Measurements from ENCODE around the gene PARP9.

PARP9 gene

DNA sequence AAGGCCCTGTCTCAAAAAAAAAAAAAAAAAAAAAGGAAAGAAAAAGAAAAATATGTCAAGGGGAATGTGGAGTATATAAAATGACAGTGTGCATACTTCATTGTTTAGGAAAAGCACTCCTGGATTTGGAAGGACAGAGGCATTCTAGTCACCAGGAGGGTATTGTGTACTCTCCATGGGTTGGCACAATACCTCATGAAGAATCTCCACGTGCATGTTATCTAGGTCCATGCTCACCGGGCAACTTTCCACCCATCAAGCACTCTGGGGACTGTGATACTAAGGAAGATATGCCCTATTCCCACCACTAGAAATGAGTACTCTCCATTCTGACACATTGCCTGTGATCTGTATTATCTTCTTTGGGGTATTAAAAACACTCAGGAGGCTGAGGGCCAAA lies 33.9 kb downstream of the PARP9 start:
- Histone ChIP-seq H3K27ac (ENCODE audit: low read depth in 2 of 2, low read length in 2 of 2) (no peak overlapping the region), H3K9me3 (ENCODE audit: control insufficient read depth in 2 of 2, low read length in 2 of 2) (no peaks in the 10 kb centered on the region), H3K27me3 (ENCODE audit: control insufficient read depth in 2 of 2, insufficient read depth in 2 of 2, low read length in 2 of 2) (no peaks in the 10 kb centered on the region), H3K4me3 (ENCODE audit: low read length in 2 of 2) (no peak overlapping the region), H3K9ac (ENCODE audit: low read depth in 1 of 2, low read length in 2 of 2) (no peak overlapping the region), H3K36me3 (ENCODE audit: control insufficient read depth in 2 of 2, insufficient read depth in 2 of 2, low read length in 2 of 2) (peaks cover 30 to 41% of the 10 kb centered on the region in 2 donors), H3K4me1 (ENCODE audit: control insufficient read depth in 2 of 2, insufficient read depth in 2 of 2, low read length in 2 of 2) (no peaks in the 10 kb centered on the region)

GRCh38 chr3:122523317-122523716 lies 40.8 kb downstream of the PARP9 start:
- Histone ChIP-seq H3K4me3 (ENCODE audit: low read length in 2 of 2) (no peak overlapping the region), H3K4me1 (ENCODE audit: control insufficient read depth in 2 of 2, insufficient read depth in 2 of 2, low read length in 2 of 2) (no peaks in the 10 kb centered on the region), H3K27ac (ENCODE audit: low read depth in 2 of 2, low read length in 2 of 2) (no peak overlapping the region)

DNA sequence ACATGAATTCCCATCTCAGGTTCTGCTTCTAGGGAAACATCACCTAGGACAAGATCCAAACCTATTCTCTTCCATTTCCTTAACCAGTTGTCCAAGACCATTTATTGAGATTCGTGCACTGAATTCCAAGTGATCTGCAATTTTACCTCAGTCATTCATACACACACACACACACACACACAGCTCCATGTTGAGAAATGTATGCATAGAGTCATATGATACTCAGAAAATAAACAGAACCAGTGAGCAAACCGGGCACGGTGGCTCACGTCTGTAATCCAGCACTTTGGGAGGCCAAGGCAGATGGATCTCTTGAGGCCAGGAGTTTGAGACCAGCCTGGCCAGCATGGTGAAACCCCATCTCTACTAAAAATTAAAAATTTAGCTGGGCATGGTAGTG lies 43.2 kb downstream of the PARP9 start:
- Histone ChIP-seq H3K36me3 (ENCODE audit: control insufficient read depth in 2 of 2, insufficient read depth in 2 of 2, low read length in 2 of 2) (no peaks in the 10 kb centered on the region), H3K4me1 (ENCODE audit: control insufficient read depth in 2 of 2, insufficient read depth in 2 of 2, low read length in 2 of 2) (no peaks in the 10 kb centered on the region), H3K9me3 (ENCODE audit: control insufficient read depth in 2 of 2, low read length in 2 of 2) (no peaks in the 10 kb centered on the region), H3K4me3 (ENCODE audit: low read length in 2 of 2) (no peak overlapping the region), H3K9ac (ENCODE audit: low read depth in 1 of 2, low read length in 2 of 2) (no peak overlapping the region), H3K27ac (ENCODE audit: low read depth in 2 of 2, low read length in 2 of 2) (no peak overlapping the region), H3K27me3 (ENCODE audit: control insufficient read depth in 2 of 2, insufficient read depth in 2 of 2, low read length in 2 of 2) (no peaks in the 10 kb centered on the region)

More at GRCh38 chr3:122523317-122523716, 40.8 kb downstream of the PARP9 start:
- Histone ChIP-seq H3K36me3 (ENCODE audit: control insufficient read depth in 2 of 2, insufficient read depth in 2 of 2, low read length in 2 of 2) (peaks cover 4 to 7% of the 10 kb centered on the region in 2 donors), H3K9ac (ENCODE audit: low read depth in 1 of 2, low read length in 2 of 2) (no peak overlapping the region), H3K9me3 (ENCODE audit: control insufficient read depth in 2 of 2, low read length in 2 of 2) (no peaks in the 10 kb centered on the region), H3K27me3 (ENCODE audit: control insufficient read depth in 2 of 2, insufficient read depth in 2 of 2, low read length in 2 of 2) (no peaks in the 10 kb centered on the region)

DNA sequence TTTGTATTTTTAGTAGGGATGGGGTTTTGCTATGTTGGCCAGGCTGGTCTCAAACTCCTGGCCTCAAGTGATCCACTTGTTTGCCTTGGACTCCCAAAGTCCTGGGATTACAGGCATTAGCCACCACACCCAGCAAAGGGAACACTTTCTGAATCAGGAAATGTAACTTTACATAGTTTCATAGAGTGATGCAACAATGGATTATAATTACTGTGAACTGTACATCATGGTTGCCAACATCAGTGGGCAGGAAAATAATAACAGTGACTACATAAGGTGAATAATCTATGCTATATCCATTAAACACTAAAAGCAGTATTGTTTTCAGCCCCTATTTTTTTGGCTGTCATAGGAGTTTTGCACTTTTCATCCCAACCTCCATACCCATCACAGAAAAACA lies 44.4 kb downstream of the PARP9 start:
- no peak overlapping the region for H3K4me3 ChIP-seq (ENCODE audit: low read length in 2 of 2)
- H3K4me1 ChIP-seq (ENCODE audit: control insufficient read depth in 2 of 2, insufficient read depth in 2 of 2, low read length in 2 of 2): peaks cover 0 to 3% of the 10 kb centered on the region in 2 donors
- H3K9me3 ChIP-seq (ENCODE audit: control insufficient read depth in 2 of 2, low read length in 2 of 2): no peaks in the 10 kb centered on the region
- no peaks in the 10 kb centered on the region for H3K27me3 ChIP-seq (ENCODE audit: control insufficient read depth in 2 of 2, insufficient read depth in 2 of 2, low read length in 2 of 2)
- no peak overlapping the region for H3K27ac ChIP-seq (ENCODE audit: low read depth in 2 of 2, low read length in 2 of 2)
- no peaks in the 10 kb centered on the region for H3K36me3 ChIP-seq (ENCODE audit: control insufficient read depth in 2 of 2, insufficient read depth in 2 of 2, low read length in 2 of 2)
- no peak overlapping the region for H3K9ac ChIP-seq (ENCODE audit: low read depth in 1 of 2, low read length in 2 of 2)

- no peak overlapping the region for H3K4me3 ChIP-seq (ENCODE audit: low read length in 2 of 2)
- H3K27ac ChIP-seq (ENCODE audit: low read depth in 2 of 2, low read length in 2 of 2): no peak overlapping the region
- peaks cover 7 to 12% of the 10 kb centered on the region in 2 donors for H3K4me1 ChIP-seq (ENCODE audit: control insufficient read depth in 2 of 2, insufficient read depth in 2 of 2, low read length in 2 of 2)
- H3K9ac ChIP-seq (ENCODE audit: low read depth in 1 of 2, low read length in 2 of 2): no peak overlapping the region
- no peaks in the 10 kb centered on the region for H3K9me3 ChIP-seq (ENCODE audit: control insufficient read depth in 2 of 2, low read length in 2 of 2)
- H3K27me3 ChIP-seq (ENCODE audit: control insufficient read depth in 2 of 2, insufficient read depth in 2 of 2, low read length in 2 of 2): no peaks in the 10 kb centered on the region
- H3K36me3 ChIP-seq (ENCODE audit: control insufficient read depth in 2 of 2, insufficient read depth in 2 of 2, low read length in 2 of 2): no peaks in the 10 kb centered on the region
Measured at GRCh38 chr3:122516846-122517360, 47.2 kb downstream of the PARP9 start.

- peaks cover 7 to 15% of the 10 kb centered on the region in 2 donors for H3K4me1 ChIP-seq (ENCODE audit: control insufficient read depth in 2 of 2, insufficient read depth in 2 of 2, low read length in 2 of 2)
- no peak overlapping the region for H3K27ac ChIP-seq (ENCODE audit: low read depth in 2 of 2, low read length in 2 of 2)
- no peak overlapping the region for H3K9ac ChIP-seq (ENCODE audit: low read depth in 1 of 2, low read length in 2 of 2)
- H3K4me3 ChIP-seq (ENCODE audit: low read length in 2 of 2): no peak overlapping the region
- no peaks in the 10 kb centered on the region for H3K9me3 ChIP-seq (ENCODE audit: control insufficient read depth in 2 of 2, low read length in 2 of 2)
- H3K36me3 ChIP-seq (ENCODE audit: control insufficient read depth in 2 of 2, insufficient read depth in 2 of 2, low read length in 2 of 2): no peaks in the 10 kb centered on the region
- H3K27me3 ChIP-seq (ENCODE audit: control insufficient read depth in 2 of 2, insufficient read depth in 2 of 2, low read length in 2 of 2): no peaks in the 10 kb centered on the region
Measured at GRCh38 chr3:122515870-122516269, 48.2 kb downstream of the PARP9 start.

GRCh38 chr3:122515020-122515468 lies 49.1 kb downstream of the PARP9 start:
- Histone ChIP-seq H3K4me1 (ENCODE audit: control insufficient read depth in 2 of 2, insufficient read depth in 2 of 2, low read length in 2 of 2) (peaks cover 7 to 17% of the 10 kb centered on the region in 2 donors), H3K9ac (ENCODE audit: low read depth in 1 of 2, low read length in 2 of 2) (peak overlapping the region in 1 of 2 donors; percentile 82), H3K4me3 (ENCODE audit: low read length in 2 of 2) (peak overlapping the region; percentile 82 to 84), H3K27me3 (ENCODE audit: control insufficient read depth in 2 of 2, insufficient read depth in 2 of 2, low read length in 2 of 2) (no peaks in the 10 kb centered on the region), H3K9me3 (ENCODE audit: control insufficient read depth in 2 of 2, low read length in 2 of 2) (no peaks in the 10 kb centered on the region), H3K27ac (ENCODE audit: low read depth in 2 of 2, low read length in 2 of 2) (peak overlapping the region; percentile 92 to 94), H3K36me3 (ENCODE audit: control insufficient read depth in 2 of 2, insufficient read depth in 2 of 2, low read length in 2 of 2) (no peaks in the 10 kb centered on the region)

- Histone ChIP-seq H3K4me3 (ENCODE audit: low read length in 2 of 2) (peak within 1 kb of the TSS; percentile 82 to 84), H3K9ac (ENCODE audit: low read depth in 1 of 2, low read length in 2 of 2) (peak within 1 kb of the TSS; percentile 64 to 82), H3K27me3 (ENCODE audit: control insufficient read depth in 2 of 2, insufficient read depth in 2 of 2, low read length in 2 of 2) (no peaks in the 10 kb centered on the region), H3K36me3 (ENCODE audit: control insufficient read depth in 2 of 2, insufficient read depth in 2 of 2, low read length in 2 of 2) (no peaks in the 10 kb centered on the region), H3K27ac (ENCODE audit: low read depth in 2 of 2, low read length in 2 of 2) (peak within 1 kb of the TSS; percentile 92 to 94), H3K9me3 (ENCODE audit: control insufficient read depth in 2 of 2, low read length in 2 of 2) (no peaks in the 10 kb centered on the region), H3K4me1 (ENCODE audit: control insufficient read depth in 2 of 2, insufficient read depth in 2 of 2, low read length in 2 of 2) (peaks cover 7 to 17% of the 10 kb centered on the region in 2 donors)
Measured at GRCh38 chr3:122514123-122515019, 49.7 kb downstream of the PARP9 start, which contains the start of gene KPNA1. TSS of gene KPNA1 (minus strand) at chr3:122514939. CDS start at chr3:122496565, 18,374 bp downstream.

GRCh38 chr3:122513386-122514122 lies 50.5 kb downstream of the PARP9 start:
- Histone ChIP-seq H3K27me3 (ENCODE audit: control insufficient read depth in 2 of 2, insufficient read depth in 2 of 2, low read length in 2 of 2) (no peaks in the 10 kb centered on the region), H3K36me3 (ENCODE audit: control insufficient read depth in 2 of 2, insufficient read depth in 2 of 2, low read length in 2 of 2) (no peaks in the 10 kb centered on the region), H3K4me1 (ENCODE audit: control insufficient read depth in 2 of 2, insufficient read depth in 2 of 2, low read length in 2 of 2) (peaks cover 7 to 17% of the 10 kb centered on the region in 2 donors), H3K27ac (ENCODE audit: low read depth in 2 of 2, low read length in 2 of 2) (peak overlapping the region; percentile 92 to 94), H3K9ac (ENCODE audit: low read depth in 1 of 2, low read length in 2 of 2) (peak overlapping the region; percentile 64 to 82), H3K9me3 (ENCODE audit: control insufficient read depth in 2 of 2, low read length in 2 of 2) (no peaks in the 10 kb centered on the region), H3K4me3 (ENCODE audit: low read length in 2 of 2) (peak overlapping the region; percentile 76 to 84)

DNA sequence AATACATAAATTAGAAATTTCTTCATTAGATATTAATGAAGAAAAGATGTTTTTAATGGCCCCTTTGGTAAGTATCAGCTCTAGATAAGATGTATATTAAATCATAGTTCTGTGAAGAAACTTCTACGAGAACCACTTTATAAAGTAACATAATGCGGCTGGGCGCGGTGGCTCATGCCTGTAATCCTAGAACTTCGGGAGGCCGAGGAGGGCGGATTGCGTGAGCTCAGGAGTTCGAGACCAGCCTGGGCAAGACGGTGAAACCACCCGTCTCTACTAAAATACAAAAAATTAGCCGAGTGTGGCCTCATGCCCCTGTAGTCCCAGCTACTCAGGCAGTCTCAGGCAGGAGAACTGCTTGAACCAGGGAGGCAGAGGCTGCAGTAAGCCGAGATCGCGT lies 51.8 kb downstream of the PARP9 start:
- no peaks in the 10 kb centered on the region for H3K36me3 ChIP-seq (ENCODE audit: control insufficient read depth in 2 of 2, insufficient read depth in 2 of 2, low read length in 2 of 2)
- H3K9me3 ChIP-seq (ENCODE audit: control insufficient read depth in 2 of 2, low read length in 2 of 2): no peaks in the 10 kb centered on the region

More for the DNA sequence above, 51.8 kb downstream of the PARP9 start:
- H3K27me3 ChIP-seq (ENCODE audit: control insufficient read depth in 2 of 2, insufficient read depth in 2 of 2, low read length in 2 of 2): no peaks in the 10 kb centered on the region
- no peak overlapping the region for H3K27ac ChIP-seq (ENCODE audit: low read depth in 2 of 2, low read length in 2 of 2)
- H3K4me1 ChIP-seq (ENCODE audit: control insufficient read depth in 2 of 2, insufficient read depth in 2 of 2, low read length in 2 of 2): peaks cover 7 to 17% of the 10 kb centered on the region in 2 donors
- H3K4me3 ChIP-seq (ENCODE audit: low read length in 2 of 2): no peak overlapping the region
- H3K9ac ChIP-seq (ENCODE audit: low read depth in 1 of 2, low read length in 2 of 2): no peak overlapping the region
